Measurements from ENCODE around the gene LHFPL6. TPM values are rescaled to one million over a fixed set of nuclear protein-coding genes. Genes with fewer than 3 reads are reported as not detected.

Gene LHFPL6
- polyA plus RNA-seq, 3 donors: 0.14 to 0.59 (median 0.46) TPM

DNA sequence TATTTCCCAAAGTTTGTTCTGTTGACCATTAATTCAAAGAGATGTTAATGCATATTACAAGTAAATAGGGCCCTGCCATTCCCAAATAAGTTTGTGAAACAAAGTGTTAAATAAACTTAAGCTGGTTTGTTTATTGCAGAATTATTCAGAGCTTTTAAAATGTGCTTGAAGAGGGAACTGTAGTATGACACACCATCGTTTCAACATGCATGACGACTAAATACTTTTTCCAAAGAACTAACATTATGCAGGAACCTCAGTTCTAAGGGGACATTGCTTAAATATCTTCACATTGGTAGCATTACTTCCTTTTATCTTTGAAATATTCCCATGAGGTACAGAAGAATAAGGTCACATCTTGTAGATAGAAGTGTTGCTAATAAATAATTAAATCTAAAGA lies 14.6 kb downstream of the LHFPL6 start:
- Histone ChIP-seq H3K4me1 (ENCODE audit: control insufficient read depth in 1 of 2, insufficient read depth in 2 of 2, low read length in 2 of 2) (no peaks in the 10 kb centered on the region), H2AFZ (ENCODE audit: insufficient read depth, low read depth, low read length, poor library complexity, severe bottlenecking) (no peak overlapping the region), H3K36me3 (replicated peaks in 1 of 2; ENCODE audit: control insufficient read depth in 1 of 2, insufficient read depth in 2 of 2, low read length in 2 of 2) (no peaks in the 10 kb centered on the region), H3K27ac (ENCODE audit: low read depth in 1 of 2, low read length in 2 of 2) (no peak overlapping the region), H3K4me3 (replicated peaks in 1 of 3; ENCODE audit: low read depth in 2 of 3, low read length in 3 of 3) (no peak overlapping the region), H3K4me2 (replicated peaks; ENCODE audit: extremely low read depth, low read length, poor library complexity, severe bottlenecking) (no peak overlapping the region), H3K79me2 (ENCODE audit: insufficient read depth, low read length) (no peaks in the 10 kb centered on the region), H3K9ac (ENCODE audit: insufficient read depth, low read length, poor library complexity, severe bottlenecking) (no peak overlapping the region), H4K20me1 (ENCODE audit: insufficient read depth, low read length) (no peaks in the 10 kb centered on the region), H3K27me3 (ENCODE audit: control insufficient read depth in 2 of 2, insufficient read depth in 2 of 2, low read length in 2 of 2) (no peaks in the 10 kb centered on the region), H3K9me3 (replicated peaks in 1 of 2; ENCODE audit: control insufficient read depth in 1 of 2, insufficient read depth in 1 of 2, low read length in 2 of 2) (no peaks in the 10 kb centered on the region)
- intact Hi-C loops (cut with micrococcal nuclease): no loop called here
- no peaks in the 10 kb centered on the region for H3K36me3 Mint-ChIP-seq
- no peak overlapping the region for H3K4me3 Mint-ChIP-seq
- H3K27ac Mint-ChIP-seq: no peak overlapping the region
- no peak for DNase-seq
- H3K27me3 Mint-ChIP-seq (ENCODE audit: low read depth in 3 of 3): no peaks in the 10 kb centered on the region
- TF ChIP-seq, protein P1, sequence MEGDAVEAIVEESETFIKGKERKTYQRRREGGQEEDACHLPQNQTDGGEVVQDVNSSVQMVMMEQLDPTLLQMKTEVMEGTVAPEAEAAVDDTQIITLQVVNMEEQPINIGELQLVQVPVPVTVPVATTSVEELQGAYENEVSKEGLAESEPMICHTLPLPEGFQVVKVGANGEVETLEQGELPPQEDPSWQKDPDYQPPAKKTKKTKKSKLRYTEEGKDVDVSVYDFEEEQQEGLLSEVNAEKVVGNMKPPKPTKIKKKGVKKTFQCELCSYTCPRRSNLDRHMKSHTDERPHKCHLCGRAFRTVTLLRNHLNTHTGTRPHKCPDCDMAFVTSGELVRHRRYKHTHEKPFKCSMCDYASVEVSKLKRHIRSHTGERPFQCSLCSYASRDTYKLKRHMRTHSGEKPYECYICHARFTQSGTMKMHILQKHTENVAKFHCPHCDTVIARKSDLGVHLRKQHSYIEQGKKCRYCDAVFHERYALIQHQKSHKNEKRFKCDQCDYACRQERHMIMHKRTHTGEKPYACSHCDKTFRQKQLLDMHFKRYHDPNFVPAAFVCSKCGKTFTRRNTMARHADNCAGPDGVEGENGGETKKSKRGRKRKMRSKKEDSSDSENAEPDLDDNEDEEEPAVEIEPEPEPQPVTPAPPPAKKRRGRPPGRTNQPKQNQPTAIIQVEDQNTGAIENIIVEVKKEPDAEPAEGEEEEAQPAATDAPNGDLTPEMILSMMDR (IDR thresholded peaks at IDR 0.05): no peak
- H3K4me1 Mint-ChIP-seq: no peaks in the 10 kb centered on the region
- H3K9me3 Mint-ChIP-seq: peaks cover 0 to 2% (median 0%) of the 10 kb centered on the region in 7 donors
- WGBS (ENCODE audit: insufficient coverage): no CpG with 5 or more reads among the region's 2 CpGs

DNA sequence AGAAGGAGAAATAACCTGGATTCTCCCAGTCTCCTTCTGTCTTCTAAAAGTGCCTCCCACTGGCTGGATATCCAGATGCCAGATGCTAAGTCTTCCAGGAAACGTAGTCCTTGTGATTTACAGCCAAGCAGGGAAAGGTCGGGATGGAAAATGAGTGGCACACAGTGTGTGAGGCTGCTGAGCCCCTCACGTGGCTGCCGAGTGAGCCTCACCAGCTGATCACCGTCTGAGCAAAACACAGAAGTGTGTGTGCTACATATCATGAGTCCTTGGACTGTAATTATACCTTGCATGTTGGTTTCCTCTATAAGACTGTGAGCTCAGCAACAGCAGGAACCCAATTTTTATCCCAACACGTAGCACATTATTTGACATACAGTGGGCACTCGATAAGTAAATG lies 15.1 kb downstream of the LHFPL6 start:
- H3K4me3 Mint-ChIP-seq: no peak overlapping the region
- Histone ChIP-seq H3K27ac (ENCODE audit: low read depth in 1 of 2, low read length in 2 of 2) (no peak overlapping the region), H3K36me3 (replicated peaks in 1 of 2; ENCODE audit: control insufficient read depth in 1 of 2, insufficient read depth in 2 of 2, low read length in 2 of 2) (no peaks in the 10 kb centered on the region), H3K27me3 (ENCODE audit: control insufficient read depth in 2 of 2, insufficient read depth in 2 of 2, low read length in 2 of 2) (no peaks in the 10 kb centered on the region), H3K9ac (ENCODE audit: insufficient read depth, low read length, poor library complexity, severe bottlenecking) (no peak overlapping the region), H4K20me1 (ENCODE audit: insufficient read depth, low read length) (no peaks in the 10 kb centered on the region), H3K79me2 (ENCODE audit: insufficient read depth, low read length) (no peaks in the 10 kb centered on the region), H3K4me2 (replicated peaks; ENCODE audit: extremely low read depth, low read length, poor library complexity, severe bottlenecking) (no peak overlapping the region), H3K9me3 (replicated peaks in 1 of 2; ENCODE audit: control insufficient read depth in 1 of 2, insufficient read depth in 1 of 2, low read length in 2 of 2) (no peaks in the 10 kb centered on the region), H3K4me3 (replicated peaks in 1 of 3; ENCODE audit: low read depth in 2 of 3, low read length in 3 of 3) (no peak overlapping the region), H3K4me1 (ENCODE audit: control insufficient read depth in 1 of 2, insufficient read depth in 2 of 2, low read length in 2 of 2) (no peaks in the 10 kb centered on the region), H2AFZ (ENCODE audit: insufficient read depth, low read depth, low read length, poor library complexity, severe bottlenecking) (no peak overlapping the region)
- no peaks in the 10 kb centered on the region for H3K4me1 Mint-ChIP-seq
- peaks cover 0 to 2% (median 0%) of the 10 kb centered on the region in 7 donors for H3K9me3 Mint-ChIP-seq
- no peaks in the 10 kb centered on the region for H3K36me3 Mint-ChIP-seq
- no peak for DNase-seq
- 93% methylated on average over 4 of the region's 7 CpGs for WGBS (ENCODE audit: insufficient coverage)
- intact Hi-C loops (cut with micrococcal nuclease): no loop called here
- TF ChIP-seq, protein P1 (IDR thresholded peaks at IDR 0.05): no peak
- H3K27ac Mint-ChIP-seq: no peak overlapping the region
- no peaks in the 10 kb centered on the region for H3K27me3 Mint-ChIP-seq (ENCODE audit: low read depth in 3 of 3)

Measured in CD14-positive monocyte (primary cell).